CD4-positive, alpha-beta T cell (primary cell): ENCODE results near the gene ASB4. TPM values are rescaled to one million over a fixed set of nuclear protein-coding genes. Genes with fewer than 3 reads are reported as not detected.

Experiments
- ATAC-seq: fragments of 200-7000 bp; cut with Tn5 transposase; one replicate; pipeline ENCODE4 v1.10.0; 2022; ENCODE audit warnings: mild to moderate bottlenecking; ENCODE audit not compliant: poor library complexity
- CTCF ChIA-PET: fragments of 350-600 bp; sonication (Branson Sonifier 250); formaldehyde crosslinking; loops from one replicate; lab custom pipeline; 2021; ENCODE audit warnings: antibody characterized with exemption, inconsistent platforms; lab: Charles Lee
- POLR2A ChIA-PET: fragments of 350-600 bp; sonication (Branson Sonifier 250); formaldehyde crosslinking; loops from one replicate; lab custom pipeline; 2021; ENCODE audit warnings: antibody characterized with exemption, inconsistent platforms; lab: Charles Lee
- DNase-seq, 14 experiments: peaks; one replicate each; pipeline ENCODE4 v3.0.0-alpha.2; 2013 to 2020; ENCODE audit warnings: mixed read lengths in 2 of 14
- H3K27ac ChIP-seq, 2 donors: one replicate each; pipeline versions ENCODE4 v1.5.1 to v1.7.0; 2013; ENCODE audit warnings: low read length in 2 of 2, low read depth in 1 of 2, mild to moderate bottlenecking in 1 of 2
- H3K27me3 ChIP-seq, 2 experiments: 1 replicate in 1 of 2; 2 replicates in 1 of 2; pipeline versions ENCODE4 v1.6.1 to v1.7.0; 2013; ENCODE audit warnings: low read length in 2 of 2, control low read depth in 1 of 2, mild to moderate bottlenecking in 1 of 2, moderate library complexity in 1 of 2; ENCODE audit not compliant: insufficient read depth in 2 of 2, control insufficient read depth in 1 of 2
- H3K36me3 ChIP-seq: one replicate; pipeline ENCODE4 v1.6.1; 2013; ENCODE audit warnings: low read length, control low read depth; ENCODE audit not compliant: insufficient read depth
- H3K4me1 ChIP-seq: one replicate; pipeline ENCODE4 v1.6.1; 2013; ENCODE audit warnings: low read length, control low read depth; ENCODE audit not compliant: insufficient read depth
- H3K4me3 ChIP-seq: one replicate; pipeline ENCODE4 v1.5.1; 2013; ENCODE audit warnings: mild to moderate bottlenecking, low read length, moderate library complexity
- H3K9me3 ChIP-seq, 2 experiments: 1 replicate in 1 of 2; 2 replicates in 1 of 2; pipeline versions ENCODE4 v1.6.1 to v1.7.0; 2013; ENCODE audit warnings: low read length in 2 of 2, mild to moderate bottlenecking in 2 of 2, control low read depth in 1 of 2, moderate library complexity in 1 of 2; ENCODE audit not compliant: control insufficient read depth in 1 of 2, insufficient read depth in 1 of 2
- H3K27ac Mint-ChIP-seq: one replicate; pipeline ENCODE4 v1.8.0; 2020; ENCODE audit warnings: mixed read lengths
- H3K27me3 Mint-ChIP-seq: one replicate; pipeline ENCODE4 v1.8.0; 2021; ENCODE audit warnings: mixed read lengths
- H3K36me3 Mint-ChIP-seq: one replicate; pipeline ENCODE4 v1.8.0; 2021; ENCODE audit warnings: low read depth, mixed read lengths
- H3K4me1 Mint-ChIP-seq: one replicate; pipeline ENCODE4 v1.8.0; 2021; ENCODE audit warnings: low read depth, mixed read lengths
- H3K4me3 Mint-ChIP-seq: one replicate; pipeline ENCODE4 v1.8.0; 2020; ENCODE audit warnings: mild to moderate bottlenecking, mixed read lengths
- H3K9me3 Mint-ChIP-seq: one replicate; pipeline ENCODE4 v1.8.0; 2020; ENCODE audit warnings: mixed read lengths
- CTCF ChIP-seq: fragments of 200-600 bp; IDR thresholded peaks from one replicate; pipeline ENCODE4 v1.8.0; 2022; ENCODE audit warnings: antibody characterized with exemption, mild to moderate bottlenecking
- intact Hi-C, 2 experiments: fragments of 100-400 bp; cut with DNase I in 1 of 2; cut with micrococcal nuclease in 1 of 2; formaldehyde crosslinking; loops; one replicate each; pipeline versions ENCODE4 v1.15.1 to v1.9.0; 2023 to 2025; cut with DNase I, micrococcal nuclease
- total RNA-seq, 174 experiments: library from RNA in 2 of 174; stranded (reverse) in 2 of 174; gene quantifications; one replicate each; pipeline ENCODE4 v1.2.3 and lab custom pipeline; 2021 to 2026

Gene ASB4
- total RNA-seq, 2 experiments from 2014 or later, result not detected

DNA sequence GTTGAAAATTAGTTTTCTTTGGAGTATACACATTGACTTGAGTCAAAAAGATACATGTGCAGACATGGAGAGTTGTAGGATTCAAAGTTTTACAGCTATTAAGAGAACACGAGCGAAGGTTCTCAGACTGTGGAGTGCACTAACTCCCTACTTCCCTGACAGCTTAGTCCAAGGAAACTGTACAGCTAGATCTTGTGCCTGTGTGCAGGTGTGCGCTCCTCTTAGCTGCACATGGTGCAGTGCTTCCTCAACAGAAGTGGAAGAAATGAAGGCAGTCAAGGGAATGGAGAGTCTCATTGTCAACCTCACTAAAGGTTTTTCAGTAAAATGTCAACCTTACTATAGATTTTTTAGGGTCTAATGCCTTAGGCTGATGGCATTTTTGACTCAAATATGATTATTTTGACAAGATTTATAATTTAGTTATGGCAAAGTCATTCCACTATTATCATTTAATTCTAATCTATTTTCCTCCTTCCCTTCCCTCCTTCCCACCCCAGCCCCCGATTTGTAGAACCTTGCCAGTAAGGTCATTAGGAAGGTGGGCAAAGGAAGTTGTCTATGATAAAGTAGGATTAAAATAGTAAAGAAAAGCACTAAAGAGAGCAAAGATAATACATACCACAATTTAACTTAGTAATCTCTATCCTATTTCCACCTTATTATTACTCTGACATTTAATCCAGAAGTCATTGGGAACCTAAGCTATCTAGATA is 97.0 kb downstream of the ASB4 start:
- CTCF ChIA-PET, result no interaction called here
- Histone ChIP-seq H3K4me3 (no peak overlapping the region), H3K36me3 (no peaks in the 10 kb centered on the region), H3K27ac (no peak overlapping the region), H3K27me3 (no peaks in the 10 kb centered on the region), H3K9me3 (peaks cover 0 to 1% of the 10 kb centered on the region in 2 experiments), H3K4me1 (no peaks in the 10 kb centered on the region)
- Mint-ChIP-seq H3K4me1 (no peaks in the 10 kb centered on the region), H3K36me3 (no peaks in the 10 kb centered on the region), H3K4me3 (no peak overlapping the region), H3K27me3 (no peaks in the 10 kb centered on the region), H3K9me3 (no peaks in the 10 kb centered on the region), H3K27ac (no peak overlapping the region)
- TF ChIP-seq CTCF, result no peak
- intact Hi-C loops, result no loop called here
- DNase-seq (no peak), ATAC-seq (no peak)
- POLR2A ChIA-PET, result no interaction called here

DNA sequence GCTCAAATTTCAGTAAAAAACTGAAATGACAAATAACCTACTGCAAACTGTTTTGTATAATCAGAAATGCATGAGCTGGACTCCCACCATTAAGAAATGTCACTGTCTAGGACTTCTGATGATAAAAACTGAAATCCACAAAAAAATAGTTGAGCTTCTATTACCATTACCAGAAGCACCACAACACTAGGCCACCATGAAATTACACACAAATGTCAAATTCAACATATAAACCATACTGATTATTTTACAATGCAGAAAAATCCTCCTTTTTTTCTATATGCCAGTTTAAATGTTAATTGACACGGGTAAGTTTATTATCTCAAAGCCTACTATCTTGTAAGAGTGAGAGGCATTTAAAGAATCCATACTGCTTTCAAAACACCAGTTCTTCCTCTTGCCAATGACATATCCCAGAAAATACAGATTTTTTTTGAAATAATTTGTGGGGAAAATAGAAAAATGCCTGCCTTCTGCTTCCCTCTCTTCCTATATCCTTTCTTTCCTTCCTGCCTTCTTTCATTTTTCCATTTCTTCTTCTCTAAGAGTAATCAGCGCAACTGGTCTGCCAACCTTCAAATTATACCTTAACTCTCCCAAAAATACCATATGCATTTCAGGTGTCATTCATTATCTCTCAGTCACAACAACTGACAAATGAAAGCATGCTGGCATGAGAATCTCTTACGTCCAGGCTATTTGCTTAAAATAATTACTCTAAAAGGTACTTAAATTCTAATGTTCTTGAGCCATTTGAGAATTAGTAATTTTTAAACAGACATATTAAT is 98.3 kb downstream of the ASB4 start:
- no peaks in the 10 kb centered on the region for H3K9me3 ChIP-seq
- ChIA-PET POLR2A (no interaction called here), CTCF (no interaction called here)

GRCh38 chr7:95584769-95585425 is 99.2 kb downstream of the ASB4 start:
- ATAC-seq (no peak), DNase-seq (no peak)
- TF ChIP-seq CTCF, result no peak
- intact Hi-C loops, result no loop called here
- CTCF ChIA-PET, result no interaction called here
- H3K27me3 Mint-ChIP-seq, result no peaks in the 10 kb centered on the region
- H3K27me3 ChIP-seq, result no peaks in the 10 kb centered on the region
- no peak overlapping the region for H3K27ac Mint-ChIP-seq
- H3K4me1 ChIP-seq, result no peaks in the 10 kb centered on the region
- no peaks in the 10 kb centered on the region for H3K9me3 Mint-ChIP-seq
- no peaks in the 10 kb centered on the region for H3K9me3 ChIP-seq
- no peak overlapping the region for H3K27ac ChIP-seq
- H3K4me3 ChIP-seq, result no peak overlapping the region
- H3K36me3 ChIP-seq, result no peaks in the 10 kb centered on the region
- POLR2A ChIA-PET, result no interaction called here
- no peaks in the 10 kb centered on the region for H3K4me1 Mint-ChIP-seq
- no peak overlapping the region for H3K4me3 Mint-ChIP-seq
- no peaks in the 10 kb centered on the region for H3K36me3 Mint-ChIP-seq

More for the DNA sequence above, 98.3 kb downstream of the ASB4 start:
- H3K4me1 ChIP-seq, result no peaks in the 10 kb centered on the region
- TF ChIP-seq CTCF, result no peak
- H3K27ac Mint-ChIP-seq, result no peak overlapping the region
- no peak overlapping the region for H3K4me3 Mint-ChIP-seq
- intact Hi-C loops, result no loop called here
- H3K36me3 Mint-ChIP-seq, result no peaks in the 10 kb centered on the region
- H3K27ac ChIP-seq, result no peak overlapping the region
- H3K4me3 ChIP-seq, result no peak overlapping the region
- no peaks in the 10 kb centered on the region for H3K4me1 Mint-ChIP-seq
- DNase-seq (no peak), ATAC-seq (no peak)
- H3K9me3 Mint-ChIP-seq, result no peaks in the 10 kb centered on the region
- no peaks in the 10 kb centered on the region for H3K36me3 ChIP-seq
- H3K27me3 Mint-ChIP-seq, result no peaks in the 10 kb centered on the region
- H3K27me3 ChIP-seq, result no peaks in the 10 kb centered on the region
